ENCODE measurements around the gene CFAP43.

DNA sequence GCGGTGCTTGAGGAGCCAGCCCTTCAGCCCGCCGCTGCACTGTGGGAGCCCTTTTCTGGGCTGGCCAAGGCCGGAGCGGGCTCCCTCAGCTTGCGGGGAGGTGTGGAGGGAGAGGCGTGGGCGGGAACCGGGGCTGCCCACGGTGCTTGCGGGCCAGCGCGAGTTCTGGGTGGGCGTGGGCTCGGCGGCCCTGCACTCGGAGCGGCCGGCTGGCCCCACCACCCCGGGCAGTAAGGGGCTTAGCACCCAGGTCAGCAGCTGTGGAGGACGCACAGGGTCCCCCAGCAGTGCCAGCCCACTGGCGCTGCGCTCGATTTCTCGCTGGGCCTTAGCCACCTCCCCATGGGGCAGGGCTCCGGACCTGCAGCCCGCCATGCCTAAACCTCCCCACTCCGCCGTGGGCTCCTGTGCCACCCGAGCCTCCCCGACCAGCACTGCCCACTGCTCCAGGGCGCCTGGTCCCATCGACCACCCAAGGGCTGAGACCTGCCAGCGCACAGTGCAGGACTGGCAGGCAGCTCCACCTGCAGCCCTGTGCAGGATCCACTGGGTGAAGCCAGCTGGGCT, 13.0 kb upstream of the CFAP43 start:
- TF ChIP-seq, protein P1, sequence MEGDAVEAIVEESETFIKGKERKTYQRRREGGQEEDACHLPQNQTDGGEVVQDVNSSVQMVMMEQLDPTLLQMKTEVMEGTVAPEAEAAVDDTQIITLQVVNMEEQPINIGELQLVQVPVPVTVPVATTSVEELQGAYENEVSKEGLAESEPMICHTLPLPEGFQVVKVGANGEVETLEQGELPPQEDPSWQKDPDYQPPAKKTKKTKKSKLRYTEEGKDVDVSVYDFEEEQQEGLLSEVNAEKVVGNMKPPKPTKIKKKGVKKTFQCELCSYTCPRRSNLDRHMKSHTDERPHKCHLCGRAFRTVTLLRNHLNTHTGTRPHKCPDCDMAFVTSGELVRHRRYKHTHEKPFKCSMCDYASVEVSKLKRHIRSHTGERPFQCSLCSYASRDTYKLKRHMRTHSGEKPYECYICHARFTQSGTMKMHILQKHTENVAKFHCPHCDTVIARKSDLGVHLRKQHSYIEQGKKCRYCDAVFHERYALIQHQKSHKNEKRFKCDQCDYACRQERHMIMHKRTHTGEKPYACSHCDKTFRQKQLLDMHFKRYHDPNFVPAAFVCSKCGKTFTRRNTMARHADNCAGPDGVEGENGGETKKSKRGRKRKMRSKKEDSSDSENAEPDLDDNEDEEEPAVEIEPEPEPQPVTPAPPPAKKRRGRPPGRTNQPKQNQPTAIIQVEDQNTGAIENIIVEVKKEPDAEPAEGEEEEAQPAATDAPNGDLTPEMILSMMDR (IDR thresholded peaks at IDR 0.05 in 4 of 5, conservative IDR thresholded peaks at IDR 0.05 in 1 of 5): no peak
- TF ChIP-seq POLR2A (IDR thresholded peaks at IDR 0.05): no peak

Measured in gastrocnemius medialis (tissue), 4 donors.